Natural killer cell (primary cell): ENCODE measurements around the gene UBAP1L. TPM values are rescaled to one million over a fixed set of nuclear protein-coding genes. Genes with fewer than 3 reads are reported as not detected.

ENCODE experiments used
- ATAC-seq, 3 donors: fragments of 150-1000 bp in 2 of 3; fragments of 200-7000 bp in 1 of 3; cut with Tn5 transposase; 1 replicate in 1 of 3; 2 replicates in 2 of 3; pipeline ENCODE4 v1.10.0; 2021; ENCODE audit warnings: mild to moderate bottlenecking in 2 of 3, moderate library complexity in 2 of 3
- DNase-seq, 2 donors: peaks; one replicate each; pipeline versions ENCODE4 v3.0.0 to v3.0.0-alpha.2; 2013 to 2021; ENCODE audit warnings: mixed read lengths in 1 of 2
- H3K27ac ChIP-seq: one replicate; pipeline ENCODE4 v1.5.1; 2013; ENCODE audit warnings: mild to moderate bottlenecking, low read length
- H3K27me3 ChIP-seq: one replicate; pipeline ENCODE4 v1.6.1; 2013; ENCODE audit warnings: low read length; ENCODE audit not compliant: control insufficient read depth, insufficient read depth
- H3K36me3 ChIP-seq: one replicate; pipeline ENCODE4 v1.6.1; 2013; ENCODE audit warnings: low read length; ENCODE audit not compliant: control insufficient read depth, insufficient read depth
- H3K4me1 ChIP-seq: one replicate; pipeline ENCODE4 v1.6.1; 2013; ENCODE audit warnings: low read length; ENCODE audit not compliant: control insufficient read depth, insufficient read depth
- H3K4me3 ChIP-seq: one replicate; pipeline ENCODE4 v1.5.1; 2013; ENCODE audit warnings: low read length
- H3K9me3 ChIP-seq: one replicate; pipeline ENCODE4 v1.6.1; 2013; ENCODE audit warnings: low read length; ENCODE audit not compliant: control insufficient read depth, insufficient read depth
- H3K27ac Mint-ChIP-seq, 2 donors: one replicate each; pipeline ENCODE4 v1.8.0; 2022; ENCODE audit warnings: mild to moderate bottlenecking in 2 of 2, mixed read lengths in 2 of 2, moderate library complexity in 1 of 2
- H3K27me3 Mint-ChIP-seq, 2 donors: one replicate each; pipeline ENCODE4 v1.8.0; 2022; ENCODE audit warnings: low read depth in 2 of 2, mixed read lengths in 2 of 2
- H3K36me3 Mint-ChIP-seq: one replicate; pipeline ENCODE4 v1.8.0; 2022; ENCODE audit warnings: mixed read lengths
- H3K4me1 Mint-ChIP-seq, 2 donors: one replicate each; pipeline ENCODE4 v1.8.0; 2022; ENCODE audit warnings: mixed read lengths in 2 of 2
- H3K4me3 Mint-ChIP-seq: one replicate; pipeline ENCODE4 v1.8.0; 2022; ENCODE audit warnings: mild to moderate bottlenecking, moderate library complexity, mixed read lengths
- H3K9me3 Mint-ChIP-seq, 2 donors: one replicate each; pipeline ENCODE4 v1.8.0; 2022; ENCODE audit warnings: mixed read lengths in 2 of 2
- WGBS: methylation state at CpG from one replicate; pipeline ENCODE4 v1.1.7; 2013; ENCODE audit warnings: missing lambda C conversion rate; ENCODE audit not compliant: insufficient coverage; 5-methylcytosine and 5-hydroxymethylcytosine counted together
- intact Hi-C: fragments of 100-400 bp; cut with micrococcal nuclease; formaldehyde crosslinking; loops from one replicate; pipeline ENCODE4 v1.14.2; 2022
- total RNA-seq, 4 donors: library from RNA; stranded (reverse); fragments of 120-200 nt in 1 of 4; gene quantifications; one replicate each; pipeline versions ENCODE4 v1.2.3 to v1.2.4, GENCODE V29; 2013 to 2022
- TF ChIP-seq, protein P1 (sequence below): fragments of 200-600 bp; IDR thresholded peaks from one replicate; pipeline ENCODE4 v1.8.0; 2022; ENCODE audit warnings: antibody characterized with exemption

UBAP1L gene
- total RNA-seq, 3 donors from 2014 or later (not counting 1 experiment from before 2014, with no cell fraction given), result 4.3 to 8.0 (median 7.5) TPM

DNA sequence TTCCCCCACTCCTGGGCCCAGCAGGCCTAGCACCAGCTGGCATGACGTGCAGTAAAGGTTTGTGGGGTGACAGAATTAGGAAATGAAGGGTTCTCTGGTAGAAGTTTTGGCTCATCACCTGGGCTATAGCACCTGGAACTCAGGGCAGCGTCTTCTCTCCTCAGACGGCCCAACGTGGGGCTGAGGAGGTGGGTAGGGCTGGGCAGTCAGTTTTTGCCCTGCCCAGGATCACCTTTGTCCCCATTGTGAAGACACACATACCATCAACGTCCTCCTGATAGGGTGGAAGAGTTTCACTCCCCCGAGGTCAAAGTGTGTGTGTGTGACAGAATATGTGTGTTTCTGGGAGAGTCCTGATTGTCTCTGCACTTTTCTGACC is 26.4 kb downstream of the UBAP1L start:
- Histone ChIP-seq H3K36me3 (no peaks in the 10 kb centered on the region), H3K4me1 (no peaks in the 10 kb centered on the region), H3K9me3 (no peaks in the 10 kb centered on the region), H3K27me3 (peaks cover 3% of the 10 kb centered on the region), H3K4me3 (no peak overlapping the region), H3K27ac (no peak overlapping the region)
- WGBS, result 74% methylated on average over 4 of the region's 6 CpGs
- H3K4me1 Mint-ChIP-seq, result peaks cover 0 to 10% of the 10 kb centered on the region in 2 donors
- H3K4me3 Mint-ChIP-seq, result no peak overlapping the region
- no peak for DNase-seq
- H3K9me3 Mint-ChIP-seq, result no peaks in the 10 kb centered on the region
- ATAC-seq, result no peak
- no peak overlapping the region for H3K27ac Mint-ChIP-seq
- H3K36me3 Mint-ChIP-seq, result no peaks in the 10 kb centered on the region
- intact Hi-C loops, result no loop called here
- H3K27me3 Mint-ChIP-seq, result peaks cover 9 to 11% of the 10 kb centered on the region in 2 donors
- TF ChIP-seq, protein P1, sequence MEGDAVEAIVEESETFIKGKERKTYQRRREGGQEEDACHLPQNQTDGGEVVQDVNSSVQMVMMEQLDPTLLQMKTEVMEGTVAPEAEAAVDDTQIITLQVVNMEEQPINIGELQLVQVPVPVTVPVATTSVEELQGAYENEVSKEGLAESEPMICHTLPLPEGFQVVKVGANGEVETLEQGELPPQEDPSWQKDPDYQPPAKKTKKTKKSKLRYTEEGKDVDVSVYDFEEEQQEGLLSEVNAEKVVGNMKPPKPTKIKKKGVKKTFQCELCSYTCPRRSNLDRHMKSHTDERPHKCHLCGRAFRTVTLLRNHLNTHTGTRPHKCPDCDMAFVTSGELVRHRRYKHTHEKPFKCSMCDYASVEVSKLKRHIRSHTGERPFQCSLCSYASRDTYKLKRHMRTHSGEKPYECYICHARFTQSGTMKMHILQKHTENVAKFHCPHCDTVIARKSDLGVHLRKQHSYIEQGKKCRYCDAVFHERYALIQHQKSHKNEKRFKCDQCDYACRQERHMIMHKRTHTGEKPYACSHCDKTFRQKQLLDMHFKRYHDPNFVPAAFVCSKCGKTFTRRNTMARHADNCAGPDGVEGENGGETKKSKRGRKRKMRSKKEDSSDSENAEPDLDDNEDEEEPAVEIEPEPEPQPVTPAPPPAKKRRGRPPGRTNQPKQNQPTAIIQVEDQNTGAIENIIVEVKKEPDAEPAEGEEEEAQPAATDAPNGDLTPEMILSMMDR, result no peak

DNA sequence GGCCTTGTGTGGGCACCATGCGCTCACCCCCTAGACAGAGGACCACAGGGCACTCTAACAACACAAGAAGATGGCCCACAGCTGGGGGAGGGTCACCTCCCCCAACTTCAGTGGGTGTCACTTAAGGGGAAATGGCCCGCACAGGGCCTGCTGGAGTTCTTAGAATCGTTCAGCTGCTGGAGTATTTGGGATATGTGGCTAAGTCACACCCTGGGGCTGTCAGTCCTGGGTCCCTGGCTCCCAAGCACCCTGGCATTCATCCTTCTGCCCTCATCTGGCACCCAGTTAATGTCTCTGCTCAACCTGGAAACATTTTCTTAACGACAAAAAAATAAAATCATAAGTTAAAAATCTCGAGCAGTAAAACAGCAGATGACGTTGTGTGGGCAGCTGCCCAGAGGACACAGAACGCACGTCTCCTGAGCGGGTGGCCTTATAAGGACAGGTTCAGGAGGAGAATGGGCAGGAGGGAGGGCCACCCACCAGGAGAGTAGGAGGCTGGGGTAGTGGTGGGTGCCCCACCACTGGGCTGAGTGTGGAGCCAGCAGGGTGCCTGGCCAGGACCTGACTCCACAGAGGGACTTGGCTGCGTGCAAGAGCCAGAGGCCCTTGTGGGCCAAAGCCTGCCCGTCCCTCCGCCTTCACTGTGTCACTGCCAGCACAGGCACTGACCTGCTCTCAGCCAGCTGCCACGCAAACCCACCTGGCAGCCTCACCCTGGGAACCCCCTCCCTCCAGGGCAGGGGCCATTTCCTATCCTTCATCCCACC is 26.9 kb downstream of the UBAP1L start:
- no peak overlapping the region for H3K4me3 ChIP-seq
- Mint-ChIP-seq H3K4me3 (no peak overlapping the region), H3K9me3 (no peaks in the 10 kb centered on the region), H3K27me3 (peaks cover 12 to 15% of the 10 kb centered on the region in 2 donors), H3K36me3 (no peaks in the 10 kb centered on the region), H3K4me1 (peaks cover under 1 to 10% of the 10 kb centered on the region in 2 donors), H3K27ac (no peak overlapping the region)
- DNase-seq (no peak), ATAC-seq (no peak)
- intact Hi-C loops, result no loop called here
- no peak overlapping the region for H3K27ac ChIP-seq
- 94% methylated on average over 13 of the region's 13 CpGs for WGBS
- H3K27me3 ChIP-seq, result peaks cover 3% of the 10 kb centered on the region
- no peaks in the 10 kb centered on the region for H3K9me3 ChIP-seq
- TF ChIP-seq, protein P1, result no peak
- H3K36me3 ChIP-seq, result no peaks in the 10 kb centered on the region
- no peaks in the 10 kb centered on the region for H3K4me1 ChIP-seq

DNA sequence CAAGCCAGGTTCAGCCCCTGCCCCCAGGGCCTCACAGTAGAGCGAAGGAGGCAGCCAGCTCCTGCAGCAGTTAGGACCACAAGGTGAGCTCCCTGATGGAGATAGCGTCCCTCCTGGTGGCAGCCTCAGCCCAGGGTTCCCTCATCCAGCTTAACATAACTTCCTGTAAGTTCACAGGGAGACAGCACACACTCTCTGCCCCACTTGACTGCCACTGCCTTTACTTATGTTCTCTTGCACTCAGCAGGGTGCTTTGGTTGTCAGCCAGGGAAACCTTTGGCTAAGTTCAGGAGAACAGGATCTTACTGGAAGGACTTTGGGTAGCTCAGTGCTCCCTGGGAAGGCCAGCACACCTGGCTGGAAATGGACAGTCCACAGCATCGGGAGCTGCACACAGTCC is 27.6 kb downstream of the UBAP1L start:
- WGBS, result 90% methylated on average over 3 of the region's 3 CpGs
- no peak for ATAC-seq
- DNase-seq, result no peak
- no peaks in the 10 kb centered on the region for H3K36me3 ChIP-seq
- Mint-ChIP-seq H3K36me3 (no peaks in the 10 kb centered on the region), H3K9me3 (no peaks in the 10 kb centered on the region), H3K4me3 (no peak overlapping the region), H3K27ac (no peak overlapping the region), H3K4me1 (peaks cover 7 to 16% of the 10 kb centered on the region in 2 donors), H3K27me3 (peaks cover 18 to 22% of the 10 kb centered on the region in 2 donors)
- H3K27ac ChIP-seq, result no peak overlapping the region
- TF ChIP-seq, protein P1, result no peak
- no peaks in the 10 kb centered on the region for H3K9me3 ChIP-seq
- H3K4me3 ChIP-seq, result no peak overlapping the region
- peaks cover 3% of the 10 kb centered on the region for H3K4me1 ChIP-seq
- H3K27me3 ChIP-seq, result peaks cover 3% of the 10 kb centered on the region
- intact Hi-C loops, result no loop called here
